22Rv1 (cell line): ENCODE measurements around the gene S100A12.

Experiments
- H3K27ac ChIP-seq: fragments of 450-650 bp; 2 replicates; pipeline ENCODE4 v1.5.1; 2017
- ZFX ChIP-seq: fragments of 450-650 bp; IDR thresholded peaks from 2 replicates; pipeline ENCODE4 v1.6.1; 2017; ENCODE audit warnings: antibody characterized with exemption, borderline replicate concordance
- TF ChIP-seq, protein P1 (sequence below): fragments of 450-650 bp; IDR thresholded peaks from 2 replicates; pipeline ENCODE4 v1.5.1; 2017; ENCODE audit warnings: mild to moderate bottlenecking

The S100A12 gene

GRCh38 chr1:153387785-153388184, 12.4 kb upstream of the S100A12 start:
- no peak for TF ChIP-seq ZFX
- TF ChIP-seq, protein P1, sequence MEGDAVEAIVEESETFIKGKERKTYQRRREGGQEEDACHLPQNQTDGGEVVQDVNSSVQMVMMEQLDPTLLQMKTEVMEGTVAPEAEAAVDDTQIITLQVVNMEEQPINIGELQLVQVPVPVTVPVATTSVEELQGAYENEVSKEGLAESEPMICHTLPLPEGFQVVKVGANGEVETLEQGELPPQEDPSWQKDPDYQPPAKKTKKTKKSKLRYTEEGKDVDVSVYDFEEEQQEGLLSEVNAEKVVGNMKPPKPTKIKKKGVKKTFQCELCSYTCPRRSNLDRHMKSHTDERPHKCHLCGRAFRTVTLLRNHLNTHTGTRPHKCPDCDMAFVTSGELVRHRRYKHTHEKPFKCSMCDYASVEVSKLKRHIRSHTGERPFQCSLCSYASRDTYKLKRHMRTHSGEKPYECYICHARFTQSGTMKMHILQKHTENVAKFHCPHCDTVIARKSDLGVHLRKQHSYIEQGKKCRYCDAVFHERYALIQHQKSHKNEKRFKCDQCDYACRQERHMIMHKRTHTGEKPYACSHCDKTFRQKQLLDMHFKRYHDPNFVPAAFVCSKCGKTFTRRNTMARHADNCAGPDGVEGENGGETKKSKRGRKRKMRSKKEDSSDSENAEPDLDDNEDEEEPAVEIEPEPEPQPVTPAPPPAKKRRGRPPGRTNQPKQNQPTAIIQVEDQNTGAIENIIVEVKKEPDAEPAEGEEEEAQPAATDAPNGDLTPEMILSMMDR, result no peak
- H3K27ac ChIP-seq, result no peak overlapping the region

DNA sequence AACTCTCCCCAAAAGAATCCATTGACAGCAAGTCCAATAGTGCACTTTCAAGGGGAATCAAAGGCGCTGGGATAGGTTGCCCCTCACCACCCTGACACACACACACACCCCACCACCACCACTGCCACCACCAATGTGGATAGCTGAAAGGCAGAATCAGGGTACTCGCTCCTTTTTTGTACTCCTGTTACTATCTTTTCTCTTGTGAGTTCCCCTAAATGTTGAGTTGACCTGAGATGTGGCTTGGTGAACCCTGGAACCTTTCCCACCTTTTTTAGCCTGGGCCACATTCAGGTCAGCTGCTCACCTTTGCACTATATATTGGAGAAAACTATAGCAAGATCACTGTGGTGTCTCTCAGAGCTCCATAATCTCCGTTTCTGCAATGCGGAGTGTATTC, 11.6 kb upstream of the S100A12 start:
- no peak for TF ChIP-seq ZFX
- TF ChIP-seq, protein P1, result no peak
- no peak overlapping the region for H3K27ac ChIP-seq

DNA sequence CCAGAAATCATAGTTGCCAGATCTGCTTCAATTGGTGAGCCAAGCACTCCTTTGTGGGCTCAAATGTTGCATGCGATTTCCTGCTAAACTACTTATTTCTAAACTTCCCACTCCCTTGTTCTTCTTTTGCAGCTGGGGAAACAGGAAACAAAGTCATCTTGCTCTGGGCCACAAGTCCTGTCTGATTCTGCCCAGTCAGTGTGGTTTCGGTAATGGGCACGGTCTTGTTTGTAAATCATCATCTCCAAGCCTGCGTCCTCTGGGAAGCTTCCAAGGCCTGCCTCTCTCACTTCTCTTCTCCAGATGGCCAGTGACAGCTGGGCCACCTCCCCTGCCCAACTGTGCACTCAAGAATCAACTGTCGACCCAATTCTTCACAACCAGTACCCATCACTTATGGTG, 11.1 kb upstream of the S100A12 start:
- no peak overlapping the region for H3K27ac ChIP-seq
- TF ChIP-seq, protein P1, result no peak
- no peak for TF ChIP-seq ZFX

DNA sequence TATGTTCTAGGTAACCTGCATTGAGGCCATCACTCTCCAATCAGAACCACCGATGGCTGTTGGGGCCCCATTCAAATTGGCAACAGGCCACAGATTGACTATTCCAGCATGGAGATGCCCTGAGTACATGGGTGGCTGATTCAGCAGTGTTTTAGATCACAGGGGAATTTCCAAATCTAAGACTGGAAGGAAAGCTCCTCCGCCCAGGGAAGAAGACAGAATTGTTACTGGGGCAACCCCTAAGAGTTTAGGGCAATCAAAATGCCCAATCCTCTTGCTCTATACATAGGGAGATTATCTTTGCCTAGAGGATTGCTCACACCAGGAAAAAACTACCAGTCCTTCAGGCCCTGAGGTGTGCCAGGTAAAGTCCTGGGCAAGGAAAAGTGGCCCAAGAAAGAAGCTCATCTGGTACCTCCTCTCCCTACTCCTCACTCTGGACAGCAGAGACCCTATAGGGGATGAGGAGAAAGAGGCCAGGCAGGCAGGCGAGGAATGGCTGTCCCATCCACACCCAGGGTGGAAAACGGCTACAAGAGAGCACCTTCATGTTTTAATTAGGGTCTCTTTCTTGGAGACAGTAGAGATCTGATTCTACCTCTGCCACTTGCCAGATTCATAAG, 9.6 kb upstream of the S100A12 start:
- no peak for TF ChIP-seq ZFX
- TF ChIP-seq, protein P1, result no peak
- no peak overlapping the region for H3K27ac ChIP-seq

DNA sequence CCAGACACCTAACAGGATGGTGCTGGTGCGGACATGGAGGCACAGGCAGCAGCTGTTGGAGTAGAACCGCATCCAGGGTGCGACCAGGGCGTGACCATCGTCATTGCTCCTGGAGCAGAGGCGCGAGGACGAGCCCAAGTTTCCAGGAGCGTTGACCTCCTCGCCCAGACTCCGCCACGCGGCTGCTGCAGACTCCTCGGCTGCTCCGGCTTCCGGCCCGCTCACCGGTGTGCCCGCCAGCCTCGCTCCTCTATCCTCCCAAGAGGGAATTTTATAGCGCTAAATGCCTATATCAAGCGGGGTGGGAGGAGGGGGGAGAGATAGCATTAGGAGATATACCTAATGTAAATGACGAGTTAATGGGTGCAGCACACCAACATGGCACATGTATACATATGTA, 5.3 kb upstream of the S100A12 start:
- no peak overlapping the region for H3K27ac ChIP-seq
- TF ChIP-seq, protein P1, result no peak
- no peak for TF ChIP-seq ZFX

DNA sequence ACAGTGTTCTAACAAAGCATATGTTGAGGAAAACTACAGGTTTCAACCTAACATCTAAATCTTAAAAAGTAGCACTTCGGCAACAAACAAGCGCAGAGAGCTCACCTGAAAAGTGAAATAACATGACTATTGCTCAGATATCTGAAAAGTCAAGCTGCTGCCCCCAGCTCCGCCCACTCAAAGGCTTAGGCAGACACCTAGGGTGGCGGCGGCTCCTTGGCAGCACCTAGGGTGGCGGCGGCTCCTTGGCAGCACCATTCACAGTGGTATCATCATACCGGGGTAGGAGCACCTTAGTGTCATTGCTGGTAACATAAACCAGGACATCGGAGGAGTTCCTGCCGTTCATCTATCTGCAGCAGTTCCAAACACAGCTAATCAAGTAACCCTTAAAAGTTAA, 4.2 kb upstream of the S100A12 start:
- TF ChIP-seq, protein P1, result no peak
- no peak for TF ChIP-seq ZFX
- H3K27ac ChIP-seq, result no peak overlapping the region

GRCh38 chr1:153374071-153374470, 1.4 kb downstream of the S100A12 start:
- TF ChIP-seq, protein P1, result no peak
- no peak for TF ChIP-seq ZFX
- H3K27ac ChIP-seq, result no peak overlapping the region
